ENCODE data around the gene PPP1R27. TPM values are rescaled to one million over a fixed set of nuclear protein-coding genes. Genes with fewer than 3 reads are reported as not detected.

PPP1R27 gene
- total and polyA plus RNA-seq, 8 donors = 0.19 to 1.5 (median 1.1) TPM; not detected in 5

GRCh38 chr17:81858170-81858966, 23.5 kb upstream of the PPP1R27 start:
- no peak for ATAC-seq
- Histone ChIP-seq H3K36me3 (peaks cover 0 to 34% (median 30%) of the 10 kb centered on the region in 3 donors), H3K9me3 (no peaks in the 10 kb centered on the region), H3K27ac (peak overlapping the region in 1 of 4 donors; percentile 88), H3K27me3 (no peaks in the 10 kb centered on the region), H3K4me1 (peaks cover 6 to 37% (median 17%) of the 10 kb centered on the region in 3 donors), H3K4me3 (peak overlapping the region; percentile 90 to 99 (median 98))
- intact Hi-C loops (cut with DNase I) = no loop called here
- no peak for FAIRE-seq
- TF ChIP-seq, protein P1, sequence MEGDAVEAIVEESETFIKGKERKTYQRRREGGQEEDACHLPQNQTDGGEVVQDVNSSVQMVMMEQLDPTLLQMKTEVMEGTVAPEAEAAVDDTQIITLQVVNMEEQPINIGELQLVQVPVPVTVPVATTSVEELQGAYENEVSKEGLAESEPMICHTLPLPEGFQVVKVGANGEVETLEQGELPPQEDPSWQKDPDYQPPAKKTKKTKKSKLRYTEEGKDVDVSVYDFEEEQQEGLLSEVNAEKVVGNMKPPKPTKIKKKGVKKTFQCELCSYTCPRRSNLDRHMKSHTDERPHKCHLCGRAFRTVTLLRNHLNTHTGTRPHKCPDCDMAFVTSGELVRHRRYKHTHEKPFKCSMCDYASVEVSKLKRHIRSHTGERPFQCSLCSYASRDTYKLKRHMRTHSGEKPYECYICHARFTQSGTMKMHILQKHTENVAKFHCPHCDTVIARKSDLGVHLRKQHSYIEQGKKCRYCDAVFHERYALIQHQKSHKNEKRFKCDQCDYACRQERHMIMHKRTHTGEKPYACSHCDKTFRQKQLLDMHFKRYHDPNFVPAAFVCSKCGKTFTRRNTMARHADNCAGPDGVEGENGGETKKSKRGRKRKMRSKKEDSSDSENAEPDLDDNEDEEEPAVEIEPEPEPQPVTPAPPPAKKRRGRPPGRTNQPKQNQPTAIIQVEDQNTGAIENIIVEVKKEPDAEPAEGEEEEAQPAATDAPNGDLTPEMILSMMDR (IDR thresholded peaks at IDR 0.05) = no peak
- peak in 3 of 6 donors; percentile 48 to 77 (median 66) for DNase-seq
- 38 to 40% methylated on average over 30 of the region's 30 CpGs for WGBS, 2 donors

DNA sequence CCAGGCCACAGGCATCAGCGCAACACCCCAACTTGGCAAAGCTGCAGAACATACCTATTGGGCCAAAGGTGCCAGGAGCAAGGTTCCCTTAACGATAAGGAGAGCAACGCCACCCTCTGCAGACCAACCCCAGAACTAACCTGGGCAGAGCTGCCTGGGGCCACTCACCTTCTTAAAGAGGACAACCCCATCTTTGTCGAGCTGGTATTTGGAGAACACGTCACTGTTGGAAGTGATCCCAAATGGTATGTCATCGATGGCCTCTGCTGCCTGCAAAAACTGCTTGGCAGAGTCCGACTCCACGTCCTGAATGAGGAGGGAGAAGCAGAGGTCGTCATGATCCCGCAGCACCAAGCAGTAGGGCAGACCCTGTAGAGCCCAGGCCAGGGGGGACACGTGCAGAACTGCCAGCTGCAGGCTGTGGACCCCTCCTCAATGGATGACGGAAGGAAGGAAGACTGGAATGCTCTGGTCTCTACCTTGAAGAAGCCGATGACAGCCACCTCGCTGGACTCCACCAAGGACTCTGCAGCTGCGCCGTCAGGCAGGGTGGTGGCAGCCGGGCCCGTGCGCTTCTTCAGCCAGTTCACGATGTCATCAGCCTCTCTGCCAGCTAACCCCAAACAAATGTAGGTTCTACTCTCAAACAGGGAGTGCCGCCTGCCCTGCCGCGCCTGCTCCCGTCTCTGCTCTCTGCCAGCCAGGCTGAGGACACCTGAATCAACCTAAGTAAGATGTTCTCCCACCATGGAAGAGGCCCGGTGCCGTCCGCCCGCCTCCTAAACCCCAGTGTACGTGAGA, 20.3 kb upstream of the PPP1R27 start:
- DNase-seq (peak in 5 of 6 donors; percentile 73 to 82 (median 79)), FAIRE-seq (no peak), ATAC-seq (peak; percentile 36 to 75 (median 58))
- intact Hi-C loops (cut with DNase I) = no loop called here
- Histone ChIP-seq H3K36me3 (peaks cover 0 to 60% (median 54%) of the 10 kb centered on the region in 3 donors), H3K27ac (peak overlapping the region in 2 of 4 donors; percentile 2 to 28), H3K4me1 (peaks cover 6 to 29% (median 13%) of the 10 kb centered on the region in 3 donors), H3K9me3 (no peaks in the 10 kb centered on the region), H3K4me3 (peak overlapping the region in 2 of 4 donors; percentile 10 to 99), H3K27me3 (no peaks in the 10 kb centered on the region)
- WGBS, 2 donors = 33 to 35% methylated on average over 29 of the region's 29 CpGs
- TF ChIP-seq, protein P1 (IDR thresholded peaks at IDR 0.05) = no peak

DNA sequence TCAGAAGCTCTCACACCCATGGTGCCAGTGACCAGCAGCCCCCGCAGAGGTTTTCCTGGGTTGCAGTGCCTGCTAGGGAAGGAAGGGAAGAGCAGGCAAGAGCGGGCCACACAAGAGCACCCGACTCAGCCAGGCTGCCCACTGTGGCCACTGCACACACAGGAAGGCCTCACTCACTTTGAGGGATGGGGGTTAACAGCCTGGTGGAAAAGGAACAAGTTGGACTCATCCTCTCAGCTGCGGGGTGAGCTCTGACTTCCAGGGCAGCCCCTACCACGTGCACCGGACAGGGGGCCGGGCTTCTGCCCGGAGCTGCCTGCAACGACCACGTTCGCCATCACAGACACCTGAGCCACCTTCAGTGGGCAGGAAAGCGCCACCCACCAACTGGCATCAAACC, 17.4 kb upstream of the PPP1R27 start:
- intact Hi-C loops (cut with DNase I) = no loop called here
- Histone ChIP-seq H3K27me3 (no peaks in the 10 kb centered on the region), H3K9me3 (no peaks in the 10 kb centered on the region), H3K4me1 (peaks cover 6 to 21% (median 12%) of the 10 kb centered on the region in 3 donors), H3K4me3 (no peak overlapping the region), H3K36me3 (peaks cover 4 to 77% (median 64%) of the 10 kb centered on the region in 3 donors), H3K27ac (no peak overlapping the region)
- FAIRE-seq = no peak
- no peak for ATAC-seq
- TF ChIP-seq, protein P1 (IDR thresholded peaks at IDR 0.05) = no peak
- 80 to 82% methylated on average over 12 of the region's 12 CpGs for WGBS, 2 donors
- peak in 3 of 6 donors; percentile 18 to 63 (median 22) for DNase-seq

- Histone ChIP-seq H3K27me3 (no peaks in the 10 kb centered on the region), H3K36me3 (peaks cover 4 to 82% (median 65%) of the 10 kb centered on the region in 3 donors), H3K9me3 (no peaks in the 10 kb centered on the region), H3K4me3 (no peak overlapping the region), H3K4me1 (peaks cover 6 to 16% (median 7%) of the 10 kb centered on the region in 3 donors), H3K27ac (no peak overlapping the region)
- WGBS, 2 donors = 86% methylated on average over 16 of the region's 16 CpGs
- FAIRE-seq = no peak
- TF ChIP-seq, protein P1 (IDR thresholded peaks at IDR 0.05) = no peak
- peak in 3 of 6 donors; percentile 21 to 56 (median 39) for DNase-seq
- intact Hi-C loops (cut with DNase I) = no loop called here
- no peak for ATAC-seq
Measured at GRCh38 chr17:81851423-81851822, 16.6 kb upstream of the PPP1R27 start.

All from pancreas (tissue), 10 donors.